GM12878 (cell line): ENCODE data around the gene ABHD6. TPM values are rescaled to one million over a fixed set of nuclear protein-coding genes. Genes with fewer than 3 reads are reported as not detected.
A peak's percentile ranks its signal among the peaks of the same experiment; 100 is the strongest.

ENCODE experiments used
- CBX5 ChIP-seq: sonication (generic); IDR thresholded peaks from 2 replicates; pipeline ENCODE4 v1.6.1; 2016; ENCODE audit warnings: low read depth, moderate library complexity, mild to moderate bottlenecking, inconsistent platforms
- HDGF ChIP-seq: fragments of 450-650 bp; IDR thresholded peaks from 2 replicates; pipeline ENCODE4 v1.6.1; 2016; ENCODE audit warnings: antibody characterized with exemption
- IKZF2 ChIP-seq, 2 experiments: fragments of 450-650 bp; IDR thresholded peaks; 2 replicates each; pipeline ENCODE4 v1.6.1; 2017; ENCODE audit warnings: mild to moderate bottlenecking in 2 of 2, moderate library complexity in 2 of 2
- SUPT20H ChIP-seq: IDR thresholded peaks from 2 replicates; pipeline ENCODE4 v1.6.1; 2011; ENCODE audit warnings: low read depth, mild to moderate bottlenecking, low read length, moderate library complexity, borderline replicate concordance; ENCODE audit not compliant: control insufficient read depth
- TAF1 ChIP-seq: IDR thresholded peaks from 2 replicates; pipeline ENCODE4 v1.6.1; 2011; ENCODE audit warnings: mild to moderate bottlenecking, low read depth, low read length, borderline replicate concordance
- ZNF274 ChIP-seq: IDR thresholded peaks from one replicate; pipeline ENCODE4 v1.8.0; 2011; ENCODE audit not compliant: insufficient read length, insufficient read depth
- ZSCAN29 ChIP-seq: fragments of 450-650 bp; IDR thresholded peaks from 2 replicates; pipeline ENCODE4 v1.6.1; 2017; ENCODE audit warnings: mild to moderate bottlenecking, moderate library complexity
- polyA plus RNA-seq, 11 experiments: library from polyadenylated mRNA; depleted of rRNA in 4 of 11; unstranded in 6 of 11; stranded (reverse) in 5 of 11; fragments of >200 nt; fragmentation: Nextera tagmentation in 4 of 11; fragmentation: Illumina TruSeq in 1 of 11; extraction: Ambion mirVana in 4 of 11; extraction: Trizol in 1 of 11; gene quantifications; 1 replicate in 1 of 11; 2 replicates in 10 of 11; pipeline versions ENCODE4 v1.2.1 to v1.2.3, GENCODE V29; 2011 to 2016; ENCODE audit warnings: inconsistent platforms in 2 of 11, missing spikeins in 2 of 11, low read depth in 1 of 11
- total RNA-seq, 4 experiments: library from RNA; depleted of rRNA in 3 of 4; stranded (reverse); fragments of >200 nt in 3 of 4; fragmentation: Illumina TruSeq in 1 of 4; extraction: Trizol in 1 of 4; gene quantifications; 2 replicates each; pipeline versions ENCODE4 v1.2.1 to v1.2.3, GENCODE V29; 2013 to 2021
- TF ChIP-seq, protein P1 (sequence below): IDR thresholded peaks from 2 replicates; pipeline ENCODE4 v1.6.1; 2012; ENCODE audit warnings: improper control_type of control experiment, low read depth, low read length; ENCODE audit not compliant: insufficient replicate concordance
- TF ChIP-seq, protein P2 (sequence below): fragments of 450-650 bp; IDR thresholded peaks from 2 replicates; pipeline ENCODE4 v1.6.1; 2017; ENCODE audit warnings: low read depth, mild to moderate bottlenecking, moderate library complexity
- TF ChIP-seq, protein P3 (sequence below): IDR thresholded peaks from 2 replicates; pipeline ENCODE4 v1.6.1; 2012; ENCODE audit warnings: low read depth, low read length, improper control_type of control experiment
- TF ChIP-seq, protein P4 (sequence below): fragments of 450-650 bp; IDR thresholded peaks from 2 replicates; pipeline ENCODE4 v1.6.1; 2016; ENCODE audit warnings: mild to moderate bottlenecking

The ABHD6 gene
- total and polyA plus RNA-seq, 10 of the 15 experiments (the other 5 are each of a cell fraction or from before 2014, with no cell fraction given), result 1.4 to 33.2 (median 3.2) TPM

DNA sequence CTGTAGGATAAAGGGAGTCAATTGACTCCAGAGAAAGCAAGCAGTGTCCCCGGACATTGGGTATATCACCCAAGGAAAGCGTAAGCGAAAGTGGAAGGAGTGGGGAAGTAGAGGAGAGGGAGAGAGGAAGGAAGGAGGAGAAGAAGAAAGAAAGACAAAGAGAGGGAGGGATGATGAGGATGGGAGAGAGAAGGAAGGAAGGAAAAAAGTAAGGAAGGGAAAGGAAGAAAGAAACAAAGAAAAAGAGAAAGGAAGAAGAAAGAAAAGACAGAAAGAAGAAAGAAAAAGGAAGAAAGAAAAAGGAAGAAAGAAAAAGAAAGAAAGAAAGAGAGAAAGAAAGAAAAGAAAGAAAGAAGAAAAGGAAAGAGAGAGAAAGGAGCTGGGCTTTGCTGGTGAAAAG, 27.7 kb upstream of the ABHD6 start (continued):
- TF ChIP-seq, protein P1, sequence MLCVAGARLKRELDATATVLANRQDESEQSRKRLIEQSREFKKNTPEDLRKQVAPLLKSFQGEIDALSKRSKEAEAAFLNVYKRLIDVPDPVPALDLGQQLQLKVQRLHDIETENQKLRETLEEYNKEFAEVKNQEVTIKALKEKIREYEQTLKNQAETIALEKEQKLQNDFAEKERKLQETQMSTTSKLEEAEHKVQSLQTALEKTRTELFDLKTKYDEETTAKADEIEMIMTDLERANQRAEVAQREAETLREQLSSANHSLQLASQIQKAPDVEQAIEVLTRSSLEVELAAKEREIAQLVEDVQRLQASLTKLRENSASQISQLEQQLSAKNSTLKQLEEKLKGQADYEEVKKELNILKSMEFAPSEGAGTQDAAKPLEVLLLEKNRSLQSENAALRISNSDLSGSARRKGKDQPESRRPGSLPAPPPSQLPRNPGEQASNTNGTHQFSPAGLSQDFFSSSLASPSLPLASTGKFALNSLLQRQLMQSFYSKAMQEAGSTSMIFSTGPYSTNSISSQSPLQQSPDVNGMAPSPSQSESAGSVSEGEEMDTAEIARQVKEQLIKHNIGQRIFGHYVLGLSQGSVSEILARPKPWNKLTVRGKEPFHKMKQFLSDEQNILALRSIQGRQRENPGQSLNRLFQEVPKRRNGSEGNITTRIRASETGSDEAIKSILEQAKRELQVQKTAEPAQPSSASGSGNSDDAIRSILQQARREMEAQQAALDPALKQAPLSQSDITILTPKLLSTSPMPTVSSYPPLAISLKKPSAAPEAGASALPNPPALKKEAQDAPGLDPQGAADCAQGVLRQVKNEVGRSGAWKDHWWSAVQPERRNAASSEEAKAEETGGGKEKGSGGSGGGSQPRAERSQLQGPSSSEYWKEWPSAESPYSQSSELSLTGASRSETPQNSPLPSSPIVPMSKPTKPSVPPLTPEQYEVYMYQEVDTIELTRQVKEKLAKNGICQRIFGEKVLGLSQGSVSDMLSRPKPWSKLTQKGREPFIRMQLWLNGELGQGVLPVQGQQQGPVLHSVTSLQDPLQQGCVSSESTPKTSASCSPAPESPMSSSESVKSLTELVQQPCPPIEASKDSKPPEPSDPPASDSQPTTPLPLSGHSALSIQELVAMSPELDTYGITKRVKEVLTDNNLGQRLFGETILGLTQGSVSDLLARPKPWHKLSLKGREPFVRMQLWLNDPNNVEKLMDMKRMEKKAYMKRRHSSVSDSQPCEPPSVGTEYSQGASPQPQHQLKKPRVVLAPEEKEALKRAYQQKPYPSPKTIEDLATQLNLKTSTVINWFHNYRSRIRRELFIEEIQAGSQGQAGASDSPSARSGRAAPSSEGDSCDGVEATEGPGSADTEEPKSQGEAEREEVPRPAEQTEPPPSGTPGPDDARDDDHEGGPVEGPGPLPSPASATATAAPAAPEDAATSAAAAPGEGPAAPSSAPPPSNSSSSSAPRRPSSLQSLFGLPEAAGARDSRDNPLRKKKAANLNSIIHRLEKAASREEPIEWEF, result no peak
- TF ChIP-seq, protein P2, sequence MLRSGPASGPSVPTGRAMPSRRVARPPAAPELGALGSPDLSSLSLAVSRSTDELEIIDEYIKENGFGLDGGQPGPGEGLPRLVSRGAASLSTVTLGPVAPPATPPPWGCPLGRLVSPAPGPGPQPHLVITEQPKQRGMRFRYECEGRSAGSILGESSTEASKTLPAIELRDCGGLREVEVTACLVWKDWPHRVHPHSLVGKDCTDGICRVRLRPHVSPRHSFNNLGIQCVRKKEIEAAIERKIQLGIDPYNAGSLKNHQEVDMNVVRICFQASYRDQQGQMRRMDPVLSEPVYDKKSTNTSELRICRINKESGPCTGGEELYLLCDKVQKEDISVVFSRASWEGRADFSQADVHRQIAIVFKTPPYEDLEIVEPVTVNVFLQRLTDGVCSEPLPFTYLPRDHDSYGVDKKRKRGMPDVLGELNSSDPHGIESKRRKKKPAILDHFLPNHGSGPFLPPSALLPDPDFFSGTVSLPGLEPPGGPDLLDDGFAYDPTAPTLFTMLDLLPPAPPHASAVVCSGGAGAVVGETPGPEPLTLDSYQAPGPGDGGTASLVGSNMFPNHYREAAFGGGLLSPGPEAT, result 0 out of 2 replicates have a peak, but pooled peaks have one; percentile 24
- TF ChIP-seq TAF1 (no peak), HDGF (no peak), ZSCAN29 (no peak), IKZF2 (IDR thresholded peaks at IDR 0.05) (peak; percentile 18 to 36; a peak in 1 of 4 replicates), CBX5 (no peak), SUPT20H (no peak), ZNF274 (no peak)
- TF ChIP-seq, protein P3, sequence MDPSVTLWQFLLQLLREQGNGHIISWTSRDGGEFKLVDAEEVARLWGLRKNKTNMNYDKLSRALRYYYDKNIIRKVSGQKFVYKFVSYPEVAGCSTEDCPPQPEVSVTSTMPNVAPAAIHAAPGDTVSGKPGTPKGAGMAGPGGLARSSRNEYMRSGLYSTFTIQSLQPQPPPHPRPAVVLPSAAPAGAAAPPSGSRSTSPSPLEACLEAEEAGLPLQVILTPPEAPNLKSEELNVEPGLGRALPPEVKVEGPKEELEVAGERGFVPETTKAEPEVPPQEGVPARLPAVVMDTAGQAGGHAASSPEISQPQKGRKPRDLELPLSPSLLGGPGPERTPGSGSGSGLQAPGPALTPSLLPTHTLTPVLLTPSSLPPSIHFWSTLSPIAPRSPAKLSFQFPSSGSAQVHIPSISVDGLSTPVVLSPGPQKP, result no peak
- TF ChIP-seq, protein P4, sequence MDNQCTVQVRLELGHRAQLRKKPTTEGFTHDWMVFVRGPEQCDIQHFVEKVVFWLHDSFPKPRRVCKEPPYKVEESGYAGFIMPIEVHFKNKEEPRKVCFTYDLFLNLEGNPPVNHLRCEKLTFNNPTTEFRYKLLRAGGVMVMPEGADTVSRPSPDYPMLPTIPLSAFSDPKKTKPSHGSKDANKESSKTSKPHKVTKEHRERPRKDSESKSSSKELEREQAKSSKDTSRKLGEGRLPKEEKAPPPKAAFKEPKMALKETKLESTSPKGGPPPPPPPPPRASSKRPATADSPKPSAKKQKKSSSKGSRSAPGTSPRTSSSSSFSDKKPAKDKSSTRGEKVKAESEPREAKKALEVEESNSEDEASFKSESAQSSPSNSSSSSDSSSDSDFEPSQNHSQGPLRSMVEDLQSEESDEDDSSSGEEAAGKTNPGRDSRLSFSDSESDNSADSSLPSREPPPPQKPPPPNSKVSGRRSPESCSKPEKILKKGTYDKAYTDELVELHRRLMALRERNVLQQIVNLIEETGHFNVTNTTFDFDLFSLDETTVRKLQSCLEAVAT, result 0 out of 2 replicates have a peak, but pooled peaks have one; percentile 61
